Measurements from ENCODE around the gene CHD1.

DNA sequence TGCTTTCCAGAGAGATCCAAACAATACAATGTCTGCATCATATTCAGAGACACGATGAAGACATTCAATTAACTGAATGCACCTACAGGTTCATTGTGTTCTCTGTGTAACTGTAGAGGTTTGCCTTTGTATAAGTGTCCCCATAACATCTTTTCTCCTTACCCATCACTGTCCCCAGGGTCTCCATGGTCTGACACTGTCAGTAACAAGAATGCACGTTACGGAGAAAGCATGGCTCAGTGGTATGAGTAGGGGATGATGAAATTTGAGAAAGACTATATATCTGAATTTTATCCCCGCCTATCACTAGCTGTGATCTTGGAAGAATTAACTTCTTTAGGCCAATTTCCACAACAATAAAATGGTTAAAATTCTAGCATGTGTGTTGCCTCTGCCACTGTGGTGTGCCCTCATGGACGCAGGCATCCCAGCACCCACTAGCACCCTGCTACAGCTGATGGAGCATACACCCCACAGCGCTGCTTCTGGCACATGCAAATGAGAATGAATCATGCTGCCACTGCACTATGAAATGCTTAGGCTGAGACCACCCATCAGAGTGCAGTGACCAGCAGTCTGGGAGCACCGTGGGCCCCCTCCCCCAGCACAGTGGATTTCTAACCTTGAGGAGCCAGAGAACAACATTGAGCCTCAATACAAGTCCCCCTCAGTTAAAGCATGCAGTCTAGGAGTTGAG lies 101.1 kb downstream of the CHD1 start:
- TF ChIP-seq FOXP2 (optimal IDR thresholded peaks at IDR 0.05; ENCODE audit: control extremely low read depth, extremely low read length, insufficient read depth) (no peak), EZH2 (IDR thresholded peaks at IDR 0.05) (no peak)

All from SK-N-MC (cell line).